HepG2 (cell line): Measurements from ENCODE around the gene ZNF280A. TPM values are rescaled to one million over a fixed set of nuclear protein-coding genes. Genes with fewer than 3 reads are reported as not detected.

Experiments
- ATAC-seq: fragments of 200-7000 bp; cut with Tn5 transposase; 3 replicates; pipeline ENCODE4 v1.9.1; 2020; ENCODE audit warnings: mild to moderate bottlenecking, moderate library complexity
- BruUV-seq: library from RNA; stranded (reverse); fragments of 400-500 nt; replicated peaks from 2 replicates; lab custom pipeline; 2021; lab: Mats Ljungman, UMichigan
- CTCF ChIA-PET: fragments of 300-600 bp; formaldehyde crosslinking; extraction: SDS; loops from one replicate; lab custom pipeline; 2021; ENCODE audit warnings: low total read pairs, inconsistent platforms, low intra/inter-chr PET ratio; lab: Yijun Ruan, JAX
- POLR2A ChIA-PET: fragments of 350-600 bp; sonication (Branson Sonifier 250); formaldehyde crosslinking; loops from one replicate; lab custom pipeline; 2020; ENCODE audit warnings: antibody characterized with exemption, inconsistent platforms; lab: Yijun Ruan, JAX
- DNase-seq: peaks from one replicate; pipeline ENCODE4 v3.0.0-alpha.2; 2015; ENCODE audit warnings: low spot score
- FAIRE-seq: peaks from 3 replicates; lab custom pipeline; 2011; peaks lifted over from hg19 to GRCh38; lab: Jason Lieb, UNC
- H2AFZ ChIP-seq: one replicate; pipeline ENCODE4 v1.6.1; 2011; ENCODE audit warnings: low read length, inconsistent platforms
- H3K27ac ChIP-seq: fragments of 300-600 bp; 3 replicates; pipeline ENCODE4 v1.8.0; 2011; ENCODE audit warnings: mixed run types, mild to moderate bottlenecking, mixed read lengths, low read length, inconsistent platforms; ENCODE audit not compliant: insufficient read depth; ENCODE audit errors: extremely low read length
- H3K27me3 ChIP-seq, 2 experiments: fragments of 200-600 bp in 1 of 2; 2 replicates in 1 of 2; 3 replicates in 1 of 2; pipeline versions ENCODE4 v1.6.0 to v1.8.0; 2011; ENCODE audit warnings: low read length in 2 of 2, mild to moderate bottlenecking in 2 of 2, moderate library complexity in 2 of 2, inconsistent platforms in 1 of 2; ENCODE audit not compliant: insufficient read depth in 2 of 2, control insufficient read depth in 1 of 2
- H3K36me3 ChIP-seq, 2 experiments: fragments of 200-600 bp in 1 of 2; replicated peaks in 1 of 2; 2 replicates in 1 of 2; 3 replicates in 1 of 2; pipeline versions ENCODE4 v1.5.1 to v1.8.0; 2011; ENCODE audit warnings: low read length in 2 of 2, inconsistent platforms in 1 of 2; ENCODE audit not compliant: insufficient read depth in 2 of 2, control insufficient read depth in 1 of 2
- H3K4me1 ChIP-seq: 2 replicates; pipeline ENCODE4 v1.5.1; 2012; ENCODE audit warnings: low read length, inconsistent platforms; ENCODE audit not compliant: insufficient read depth
- H3K4me2 ChIP-seq: 2 replicates; pipeline ENCODE4 v1.6.0; 2011; ENCODE audit warnings: low read depth, low read length, inconsistent platforms
- H3K4me3 ChIP-seq, 3 experiments: fragments of 200-600 bp in 1 of 3; sonication (generic), shearing (Covaris generic) in 1 of 3; replicated peaks in 1 of 3; 2 replicates each; pipeline ENCODE4 v1.5.1; 2011 to 2016; ENCODE audit warnings: low read length in 3 of 3, inconsistent platforms in 2 of 3, low read depth in 2 of 3, mild to moderate bottlenecking in 2 of 3, control low read depth in 1 of 3, mixed read lengths in 1 of 3; ENCODE audit not compliant: insufficient read depth in 1 of 3
- H3K79me2 ChIP-seq: one replicate; pipeline ENCODE4 v1.6.1; 2011; ENCODE audit warnings: low read length, inconsistent platforms; ENCODE audit not compliant: insufficient read depth
- H3K9ac ChIP-seq: 2 replicates; pipeline ENCODE4 v1.6.0; 2011; ENCODE audit warnings: mild to moderate bottlenecking, low read depth, low read length, inconsistent platforms; ENCODE audit not compliant: insufficient read depth
- H3K9me3 ChIP-seq: 2 replicates; pipeline ENCODE4 v1.5.1; 2012; ENCODE audit warnings: mild to moderate bottlenecking, low read length
- H4K20me1 ChIP-seq: 2 replicates; pipeline ENCODE4 v1.6.0; 2011; ENCODE audit warnings: inconsistent platforms, mild to moderate bottlenecking, low read length, moderate library complexity; ENCODE audit not compliant: insufficient read depth
- ARNT2 ChIP-seq: sonication (generic); formaldehyde crosslinking; IDR thresholded peaks from 2 replicates; pipeline ENCODE4 v1.8.0; 2022; ENCODE audit warnings: mild to moderate bottlenecking, low read depth, missing genetic modification reagents, moderate library complexity
- CREM ChIP-seq, 2 experiments: sonication (generic) in 1 of 2; formaldehyde crosslinking in 1 of 2; IDR thresholded peaks; 2 replicates each; pipeline versions ENCODE4 v1.4.0 to v1.6.1; 2016 to 2020; ENCODE audit warnings: antibody characterized with exemption in 1 of 2, mild to moderate bottlenecking in 1 of 2, missing genetic modification reagents in 1 of 2
- GRHL1 ChIP-seq: sonication (generic); formaldehyde crosslinking; conservative IDR thresholded peaks from 2 replicates; pipeline ENCODE4 v1.8.0; 2022; ENCODE audit warnings: missing genetic modification reagents
- HOXA5 ChIP-seq: sonication (generic); formaldehyde crosslinking; IDR thresholded peaks from 2 replicates; pipeline ENCODE4 v1.4.0; 2020; ENCODE audit warnings: missing genetic modification reagents
- RFX3 ChIP-seq: IDR thresholded peaks from 2 replicates; pipeline ENCODE4 v1.6.1; 2016; ENCODE audit warnings: missing biosample characterization, missing genetic modification reagents
- SPEN ChIP-seq: sonication (generic); formaldehyde crosslinking; IDR thresholded peaks from 2 replicates; pipeline ENCODE4 v1.5.1; 2020; ENCODE audit warnings: low read depth, mild to moderate bottlenecking, missing genetic modification reagents
- TGIF2 ChIP-seq: IDR thresholded peaks from 2 replicates; pipeline ENCODE4 v1.6.1; 2016; ENCODE audit warnings: control low read depth, missing compliant biosample characterization
- ZFP36L1 ChIP-seq: sonication (generic); formaldehyde crosslinking; IDR thresholded peaks from 2 replicates; pipeline ENCODE4 v1.8.0; 2022; ENCODE audit warnings: mild to moderate bottlenecking, missing genetic modification reagents, moderate library complexity
- ZNF292 ChIP-seq: sonication (generic); formaldehyde crosslinking; IDR thresholded peaks from 2 replicates; pipeline ENCODE4 v1.8.1; 2022; ENCODE audit warnings: mild to moderate bottlenecking, low read depth, missing genetic modification reagents, borderline replicate concordance
- ZNF34 ChIP-seq: sonication (generic); formaldehyde crosslinking; IDR thresholded peaks from 2 replicates; pipeline ENCODE4 v1.4.0; 2020; ENCODE audit warnings: mild to moderate bottlenecking, missing genetic modification reagents, borderline replicate concordance
- ZNF776 ChIP-seq: sonication (generic); formaldehyde crosslinking; IDR thresholded peaks from 2 replicates; pipeline ENCODE4 v1.4.0; 2020; ENCODE audit warnings: mild to moderate bottlenecking, missing genetic modification reagents
- WGBS: methylation state at CpG from one replicate; pipeline ENCODE4 v1.1.6; 2017; ENCODE audit warnings: low lambda C conversion rate; 5-methylcytosine and 5-hydroxymethylcytosine counted together
- in situ Hi-C: cut with HindIII; loops from 2 replicates; pipeline ENCODE4 v1.10.0; 2017; ENCODE audit warnings: low pct_unique_long_range_greater_than_20kb; ENCODE audit not compliant: extremely low pct_ligation_motif_present
- intact Hi-C: fragments of 100-400 bp; cut with micrococcal nuclease; formaldehyde crosslinking; loops from one replicate; pipeline ENCODE4 v1.10.0; 2022; ENCODE audit not compliant: unreplicated experiment
- polyA plus RNA-seq, 8 experiments: library from polyadenylated mRNA; depleted of rRNA in 3 of 8; stranded (reverse) in 7 of 8; unstranded in 1 of 8; fragments of >200 nt; fragmentation: Illumina TruSeq in 4 of 8; extraction: Trizol in 4 of 8; gene quantifications; 2 replicates each; pipeline versions ENCODE4 v1.2.1 to v1.2.3, GENCODE V29; 2011 to 2016; ENCODE audit warnings: low read depth in 4 of 8, missing spikeins in 1 of 8, mixed read lengths in 1 of 8; ENCODE audit not compliant: insufficient read depth in 1 of 8
- total RNA-seq, 5 experiments: library from RNA; depleted of rRNA; stranded (reverse); fragments of >200 nt; fragmentation: Illumina TruSeq; extraction: Trizol; gene quantifications; 2 replicates each; pipeline ENCODE4 v1.2.3, GENCODE V29; 2016; ENCODE audit warnings: low read depth in 1 of 5
- TF ChIP-seq, protein P1 (sequence below): sonication (generic); formaldehyde crosslinking; IDR thresholded peaks from 2 replicates; pipeline ENCODE4 v1.9.0; 2022; ENCODE audit warnings: low read depth, missing genetic modification reagents
- TF ChIP-seq, protein P2 (sequence below): sonication (generic); formaldehyde crosslinking; IDR thresholded peaks from 2 replicates; pipeline ENCODE4 v1.4.0; 2020; ENCODE audit warnings: missing genetic modification reagents, low read depth, mild to moderate bottlenecking, borderline replicate concordance
- TF ChIP-seq, protein P3 (sequence below): sonication (generic); formaldehyde crosslinking; IDR thresholded peaks from 2 replicates; pipeline ENCODE4 v1.4.0; 2020; ENCODE audit warnings: mild to moderate bottlenecking, missing genetic modification reagents

ZNF280A gene
- total and polyA plus RNA-seq, 2 of the 13 experiments (the other 11 are each of a cell fraction or from before 2014, with no cell fraction given) = 1.4 to 2.9 TPM

DNA sequence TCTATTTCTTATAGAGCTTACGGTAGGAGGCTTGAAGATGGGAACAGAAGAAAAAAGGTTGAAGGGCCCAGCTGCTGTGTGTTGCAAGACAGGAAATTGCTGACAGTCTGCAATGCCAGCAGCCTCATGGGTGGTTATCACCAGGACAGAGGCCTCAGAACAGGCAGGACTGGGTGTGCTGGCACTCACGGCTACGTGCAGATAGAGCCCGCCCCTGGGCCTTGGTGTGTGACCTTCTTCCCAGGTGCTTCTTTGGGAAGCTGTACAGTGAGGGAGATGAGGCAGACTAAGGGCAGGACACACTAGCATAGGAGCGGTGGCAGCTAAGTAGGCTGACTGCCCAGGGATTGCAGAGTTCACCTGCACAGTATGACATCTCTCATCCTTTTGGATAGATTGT, 26.4 kb upstream of the ZNF280A start:
- H3K4me3 ChIP-seq = no peak overlapping the region
- BruUV-seq = no TSS peak
- no peak for DNase-seq
- intact Hi-C loops = no loop called here
- no peak overlapping the region for H2AFZ ChIP-seq
- H3K9ac ChIP-seq = no peak overlapping the region
- ATAC-seq = no peak
- H3K9me3 ChIP-seq = no peaks in the 10 kb centered on the region
- no peak overlapping the region for H3K4me2 ChIP-seq
- 60% methylated on average over 1 of the region's 5 CpGs for WGBS
- no peak overlapping the region for H3K27ac ChIP-seq
- H4K20me1 ChIP-seq = no peaks in the 10 kb centered on the region
- H3K79me2 ChIP-seq = no peaks in the 10 kb centered on the region
- ChIA-PET CTCF (no interaction called here), POLR2A (no interaction called here)
- in situ Hi-C loops = no loop called here
- FAIRE-seq = no peak
- H3K36me3 ChIP-seq = no peaks in the 10 kb centered on the region
- TF ChIP-seq ZNF34 (CRISPR knock-in tag) (no peak), ZFP36L1 (no peak), HOXA5 (no peak), GRHL1 (CRISPR knock-in tag) (no peak), SPEN (CRISPR knock-in tag) (no peak), CREM (IDR thresholded peaks at IDR 0.05) (no peak), CREM (CRISPR knock-in tag; IDR thresholded peaks at IDR 0.05) (no peak), TGIF2 (no peak), ZNF776 (CRISPR knock-in tag) (no peak), RFX3 (no peak), ARNT2 (CRISPR knock-in tag) (no peak), ZNF292 (CRISPR knock-in tag) (no peak)
- TF ChIP-seq, protein P1, sequence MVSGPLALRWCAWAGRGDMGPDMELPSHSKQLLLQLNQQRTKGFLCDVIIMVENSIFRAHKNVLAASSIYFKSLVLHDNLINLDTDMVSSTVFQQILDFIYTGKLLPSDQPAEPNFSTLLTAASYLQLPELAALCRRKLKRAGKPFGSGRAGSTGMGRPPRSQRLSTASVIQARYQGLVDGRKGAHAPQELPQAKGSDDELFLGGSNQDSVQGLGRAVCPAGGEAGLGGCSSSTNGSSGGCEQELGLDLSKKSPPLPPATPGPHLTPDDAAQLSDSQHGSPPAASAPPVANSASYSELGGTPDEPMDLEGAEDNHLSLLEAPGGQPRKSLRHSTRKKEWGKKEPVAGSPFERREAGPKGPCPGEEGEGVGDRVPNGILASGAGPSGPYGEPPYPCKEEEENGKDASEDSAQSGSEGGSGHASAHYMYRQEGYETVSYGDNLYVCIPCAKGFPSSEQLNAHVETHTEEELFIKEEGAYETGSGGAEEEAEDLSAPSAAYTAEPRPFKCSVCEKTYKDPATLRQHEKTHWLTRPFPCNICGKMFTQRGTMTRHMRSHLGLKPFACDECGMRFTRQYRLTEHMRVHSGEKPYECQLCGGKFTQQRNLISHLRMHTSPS (CRISPR knock-in tag) = no peak
- TF ChIP-seq, protein P2, sequence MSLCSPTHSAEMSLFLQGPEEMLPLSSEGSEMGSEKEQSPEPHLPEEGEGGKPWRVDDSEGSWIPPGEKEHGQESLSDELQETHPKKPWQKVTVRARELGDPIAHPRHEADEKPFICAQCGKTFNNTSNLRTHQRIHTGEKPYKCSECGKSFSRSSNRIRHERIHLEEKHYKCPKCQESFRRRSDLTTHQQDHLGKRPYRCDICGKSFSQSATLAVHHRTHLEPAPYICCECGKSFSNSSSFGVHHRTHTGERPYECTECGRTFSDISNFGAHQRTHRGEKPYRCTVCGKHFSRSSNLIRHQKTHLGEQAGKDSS (CRISPR knock-in tag) = no peak
- TF ChIP-seq, protein P3, sequence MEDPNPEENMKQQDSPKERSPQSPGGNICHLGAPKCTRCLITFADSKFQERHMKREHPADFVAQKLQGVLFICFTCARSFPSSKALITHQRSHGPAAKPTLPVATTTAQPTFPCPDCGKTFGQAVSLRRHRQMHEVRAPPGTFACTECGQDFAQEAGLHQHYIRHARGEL (CRISPR knock-in tag) = no peak
- H3K27me3 ChIP-seq = peaks cover 0 to 13% of the 10 kb centered on the region in 2 experiments; a peak in 3 of 5 replicates
- no peaks in the 10 kb centered on the region for H3K4me1 ChIP-seq
